ENCODE data around the gene NOL4L.

- TF ChIP-seq, protein P1, sequence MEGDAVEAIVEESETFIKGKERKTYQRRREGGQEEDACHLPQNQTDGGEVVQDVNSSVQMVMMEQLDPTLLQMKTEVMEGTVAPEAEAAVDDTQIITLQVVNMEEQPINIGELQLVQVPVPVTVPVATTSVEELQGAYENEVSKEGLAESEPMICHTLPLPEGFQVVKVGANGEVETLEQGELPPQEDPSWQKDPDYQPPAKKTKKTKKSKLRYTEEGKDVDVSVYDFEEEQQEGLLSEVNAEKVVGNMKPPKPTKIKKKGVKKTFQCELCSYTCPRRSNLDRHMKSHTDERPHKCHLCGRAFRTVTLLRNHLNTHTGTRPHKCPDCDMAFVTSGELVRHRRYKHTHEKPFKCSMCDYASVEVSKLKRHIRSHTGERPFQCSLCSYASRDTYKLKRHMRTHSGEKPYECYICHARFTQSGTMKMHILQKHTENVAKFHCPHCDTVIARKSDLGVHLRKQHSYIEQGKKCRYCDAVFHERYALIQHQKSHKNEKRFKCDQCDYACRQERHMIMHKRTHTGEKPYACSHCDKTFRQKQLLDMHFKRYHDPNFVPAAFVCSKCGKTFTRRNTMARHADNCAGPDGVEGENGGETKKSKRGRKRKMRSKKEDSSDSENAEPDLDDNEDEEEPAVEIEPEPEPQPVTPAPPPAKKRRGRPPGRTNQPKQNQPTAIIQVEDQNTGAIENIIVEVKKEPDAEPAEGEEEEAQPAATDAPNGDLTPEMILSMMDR (conservative IDR thresholded peaks at IDR 0.05; ENCODE audit: low read depth, low read length), result no peak
- no peak for TF ChIP-seq EZH2 (IDR thresholded peaks at IDR 0.05; ENCODE audit: borderline replicate concordance, low read depth, low read length, poor library complexity, severe bottlenecking)
These were observed 106.6 kb downstream of the NOL4L start for GRCh38 chr20:32478576-32478975.

Measured in A673 (cell line).